GM12878 (cell line): Measurements from ENCODE around the gene PHC2. TPM values are rescaled to one million over a fixed set of nuclear protein-coding genes. Genes with fewer than 3 reads are reported as not detected.

ENCODE experiments used
- ATAC-seq: fragments of 200-7000 bp; cut with Tn5 transposase; 3 replicates; pipeline ENCODE4 v1.9.1; 2020; ENCODE audit warnings: mild to moderate bottlenecking, moderate library complexity
- BruUV-seq: library from RNA; stranded (reverse); fragments of 400-500 nt; replicated peaks from 2 replicates; lab custom pipeline; 2021; lab: Mats Ljungman, UMichigan
- CTCF ChIA-PET: fragments of 300-600 bp; sonication (Branson Sonifier 250); formaldehyde crosslinking; extraction: SDS; loops from one replicate; lab custom pipeline; 2021; ENCODE audit warnings: inconsistent platforms; lab: Yijun Ruan, JAX
- POLR2A ChIA-PET: fragments of 350-600 bp; formaldehyde crosslinking; extraction: SDS; loops from one replicate; lab custom pipeline; 2021; ENCODE audit warnings: inconsistent platforms; lab: Charles Lee
- RAD21 ChIA-PET: fragments of 300-600 bp; sonication (Branson Sonifier 250); formaldehyde crosslinking; loops from one replicate; lab custom pipeline; 2023; ENCODE audit warnings: antibody characterized with exemption; ENCODE audit not compliant: unreplicated experiment; lab: Charles Lee
- SMC1A ChIA-PET: fragments of 300-600 bp; sonication (Branson Sonifier 250); formaldehyde crosslinking; loops from one replicate; lab custom pipeline; 2023; ENCODE audit not compliant: unreplicated experiment, uncharacterized antibody; lab: Charles Lee
- DNase-seq: peaks from one replicate; pipeline ENCODE4 v3.0.0-alpha.2; 2011; ENCODE audit warnings: low read depth, low spot score
- FAIRE-seq: peaks from 3 replicates; lab custom pipeline; 2011; peaks lifted over from hg19 to GRCh38; lab: Jason Lieb, UNC
- H2AFZ ChIP-seq: 2 replicates; pipeline ENCODE4 v1.6.0; 2011; ENCODE audit warnings: low read depth, low read length, control low read depth; ENCODE audit not compliant: control insufficient read depth
- H3K27ac ChIP-seq: 2 replicates; pipeline ENCODE4 v1.5.1; 2011; ENCODE audit warnings: control low read depth; ENCODE audit not compliant: control insufficient read depth, insufficient read depth
- H3K27me3 ChIP-seq, 2 experiments: replicated peaks in 1 of 2; 2 replicates each; pipeline versions ENCODE4 v1.6.0 to v1.6.1; 2011; ENCODE audit warnings: low read length in 1 of 2; ENCODE audit not compliant: control insufficient read depth in 2 of 2, insufficient read depth in 2 of 2
- H3K36me3 ChIP-seq, 2 experiments: 2 replicates each; pipeline ENCODE4 v1.5.1; 2011; ENCODE audit warnings: low read length in 1 of 2; ENCODE audit not compliant: control insufficient read depth in 2 of 2, insufficient read depth in 2 of 2
- H3K4me1 ChIP-seq: 2 replicates; pipeline ENCODE4 v1.6.1; 2011; ENCODE audit warnings: mild to moderate bottlenecking, low read length, moderate library complexity, mixed read lengths; ENCODE audit not compliant: control insufficient read depth, insufficient read depth
- H3K4me2 ChIP-seq: 2 replicates; pipeline ENCODE4 v1.6.0; 2011; ENCODE audit warnings: control low read depth; ENCODE audit not compliant: control insufficient read depth, insufficient read depth
- H3K4me3 ChIP-seq: fragments of 200-600 bp; sonication (generic); 2 replicates; pipeline ENCODE4 v1.5.1; 2016
- H3K79me2 ChIP-seq: 2 replicates; pipeline ENCODE4 v1.6.0; 2011; ENCODE audit warnings: low read length; ENCODE audit not compliant: control insufficient read depth, insufficient read depth
- H3K9ac ChIP-seq: 2 replicates; pipeline ENCODE4 v1.8.0; 2011; ENCODE audit warnings: low read length, control low read depth, mixed read lengths; ENCODE audit not compliant: control insufficient read depth, insufficient read depth
- H3K9me3 ChIP-seq: replicated peaks from 3 replicates; pipeline ENCODE4 v1.5.1; 2011; ENCODE audit warnings: mild to moderate bottlenecking, low read length; ENCODE audit not compliant: control insufficient read depth, insufficient read depth
- H4K20me1 ChIP-seq: 2 replicates; pipeline ENCODE4 v1.6.0; 2011; ENCODE audit not compliant: control insufficient read depth, insufficient read depth
- BHLHE40 ChIP-seq, 2 experiments: fragments of 450-650 bp in 1 of 2; IDR thresholded peaks; 2 replicates each; pipeline ENCODE4 v1.6.1; 2011 to 2017; ENCODE audit warnings: low read depth in 2 of 2, borderline replicate concordance in 1 of 2, improper control_type of control experiment in 1 of 2, low read length in 1 of 2, mild to moderate bottlenecking in 1 of 2
- DPF2 ChIP-seq: fragments of 450-650 bp; IDR thresholded peaks from 2 replicates; pipeline ENCODE4 v1.6.1; 2017; ENCODE audit warnings: mild to moderate bottlenecking
- EZH2 ChIP-seq: IDR thresholded peaks from 2 replicates; pipeline ENCODE4 v1.6.1; 2012; ENCODE audit warnings: low read depth, mild to moderate bottlenecking, control low read depth, inconsistent platforms, low read length, borderline replicate concordance; ENCODE audit not compliant: control insufficient read depth
- HCFC1 ChIP-seq: fragments of 150-350 bp; IDR thresholded peaks from 2 replicates; pipeline ENCODE4 v1.6.1; 2014; ENCODE audit warnings: low read length
- IRF4 ChIP-seq: IDR thresholded peaks from 2 replicates; pipeline ENCODE4 v1.6.1; 2011; ENCODE audit warnings: low read depth, low read length
- KLF5 ChIP-seq: fragments of 450-650 bp; IDR thresholded peaks from 2 replicates; pipeline ENCODE4 v1.6.1; 2014; ENCODE audit warnings: mild to moderate bottlenecking; ENCODE audit not compliant: partially characterized antibody
- MYC ChIP-seq: IDR thresholded peaks from 2 replicates; pipeline ENCODE4 v1.6.1; 2011; ENCODE audit warnings: mild to moderate bottlenecking, low read length, moderate library complexity, inconsistent platforms; ENCODE audit not compliant: insufficient read depth, insufficient replicate concordance, insufficient read length, severe bottlenecking
- TCF12 ChIP-seq: IDR thresholded peaks from 2 replicates; pipeline ENCODE4 v1.6.1; 2011; ENCODE audit warnings: low read depth, mild to moderate bottlenecking, low read length
- ZSCAN29 ChIP-seq: fragments of 450-650 bp; IDR thresholded peaks from 2 replicates; pipeline ENCODE4 v1.6.1; 2017; ENCODE audit warnings: mild to moderate bottlenecking, moderate library complexity
- WGBS: methylation state at CpG from one replicate; pipeline ENCODE4 v1.1.6; 2016; ENCODE audit warnings: low lambda C conversion rate; ENCODE audit not compliant: insufficient replicate concordance, insufficient coverage; ENCODE audit errors: missing lambda C conversion rate; 5-methylcytosine and 5-hydroxymethylcytosine counted together
- in situ Hi-C: fragments of 300-500 bp; cut with MboI; formaldehyde crosslinking; loops from 9 replicates; pipeline ENCODE4 v1.14.3; 2018; ENCODE audit warnings: mixed read lengths
- intact Hi-C: fragments of 100-400 bp; cut with micrococcal nuclease; formaldehyde crosslinking; loops from one replicate; pipeline ENCODE4 v1.14.2; 2022; ENCODE audit not compliant: unreplicated experiment
- polyA plus RNA-seq, 11 experiments: library from polyadenylated mRNA; depleted of rRNA in 4 of 11; unstranded in 6 of 11; stranded (reverse) in 5 of 11; fragments of >200 nt; fragmentation: Nextera tagmentation in 4 of 11; fragmentation: Illumina TruSeq in 1 of 11; extraction: Ambion mirVana in 4 of 11; extraction: Trizol in 1 of 11; gene quantifications; 1 replicate in 1 of 11; 2 replicates in 10 of 11; pipeline versions ENCODE4 v1.2.1 to v1.2.3, GENCODE V29; 2011 to 2016; ENCODE audit warnings: inconsistent platforms in 2 of 11, missing spikeins in 2 of 11, low read depth in 1 of 11
- total RNA-seq, 4 experiments: library from RNA; depleted of rRNA in 3 of 4; stranded (reverse); fragments of >200 nt in 3 of 4; fragmentation: Illumina TruSeq in 1 of 4; extraction: Trizol in 1 of 4; gene quantifications; 2 replicates each; pipeline versions ENCODE4 v1.2.1 to v1.2.3, GENCODE V29; 2013 to 2021
- TF ChIP-seq, protein P1 (sequence below): IDR thresholded peaks from 2 replicates; pipeline ENCODE4 v1.6.1; 2012; ENCODE audit warnings: low read length, inconsistent platforms
- TF ChIP-seq, protein P2 (sequence below): IDR thresholded peaks from 2 replicates; pipeline ENCODE4 v1.6.1; 2011; ENCODE audit warnings: mild to moderate bottlenecking, low read depth, low read length, moderate library complexity; ENCODE audit not compliant: insufficient replicate concordance
- TF ChIP-seq, protein P3 (sequence below), 3 experiments: IDR thresholded peaks in 2 of 3; conservative IDR thresholded peaks in 1 of 3; 2 replicates each; pipeline ENCODE4 v1.5.1; 2011; ENCODE audit warnings: low read depth in 3 of 3, low read length in 3 of 3, mild to moderate bottlenecking in 3 of 3, control low read depth in 2 of 3, moderate library complexity in 2 of 3, inconsistent platforms in 1 of 3, mixed read lengths in 1 of 3; ENCODE audit not compliant: control insufficient read depth in 2 of 3, insufficient read depth in 1 of 3; ENCODE audit errors: extremely low read depth in 1 of 3

Gene PHC2
- total and polyA plus RNA-seq, 10 of the 15 experiments (the other 5 are each of a cell fraction or from before 2014, with no cell fraction given) = 2.0 to 35.9 (median 16.4) TPM

DNA sequence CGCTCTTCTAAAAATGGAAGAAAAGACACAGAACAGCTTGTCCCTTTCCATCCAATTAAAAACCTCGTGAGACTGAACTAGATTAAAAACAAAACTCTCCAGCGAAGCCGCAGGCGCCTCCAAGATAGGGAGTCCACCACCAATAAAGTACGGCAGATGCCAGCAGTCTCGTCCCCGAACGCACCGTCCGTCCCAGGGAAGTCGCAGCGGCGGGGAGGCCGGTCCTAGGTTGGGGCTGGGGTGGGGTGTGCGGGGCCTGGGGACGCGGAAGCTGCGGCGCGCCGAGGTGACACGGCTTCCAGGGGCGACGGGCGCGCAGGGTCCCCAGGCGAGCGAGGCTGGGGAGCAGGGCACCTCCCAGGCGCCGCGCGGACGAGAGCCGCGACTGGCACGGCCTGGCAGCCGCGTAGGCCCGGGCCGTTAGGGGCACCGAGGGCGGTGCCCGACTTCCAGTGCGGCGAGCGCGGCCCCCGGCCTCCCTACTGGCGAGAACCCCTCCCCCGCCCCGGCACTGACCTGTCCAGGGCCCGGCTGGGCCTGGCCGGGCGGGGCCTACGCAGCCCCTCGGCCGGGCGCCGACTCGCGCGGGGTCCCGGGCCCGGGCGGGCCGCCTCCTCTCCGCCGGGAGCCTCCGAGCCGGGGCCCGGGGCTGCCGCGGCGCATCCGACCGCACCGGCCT is 81.7 kb downstream of the PHC2 start (continued):
- no peak for TF ChIP-seq MYC
- TF ChIP-seq, protein P1, sequence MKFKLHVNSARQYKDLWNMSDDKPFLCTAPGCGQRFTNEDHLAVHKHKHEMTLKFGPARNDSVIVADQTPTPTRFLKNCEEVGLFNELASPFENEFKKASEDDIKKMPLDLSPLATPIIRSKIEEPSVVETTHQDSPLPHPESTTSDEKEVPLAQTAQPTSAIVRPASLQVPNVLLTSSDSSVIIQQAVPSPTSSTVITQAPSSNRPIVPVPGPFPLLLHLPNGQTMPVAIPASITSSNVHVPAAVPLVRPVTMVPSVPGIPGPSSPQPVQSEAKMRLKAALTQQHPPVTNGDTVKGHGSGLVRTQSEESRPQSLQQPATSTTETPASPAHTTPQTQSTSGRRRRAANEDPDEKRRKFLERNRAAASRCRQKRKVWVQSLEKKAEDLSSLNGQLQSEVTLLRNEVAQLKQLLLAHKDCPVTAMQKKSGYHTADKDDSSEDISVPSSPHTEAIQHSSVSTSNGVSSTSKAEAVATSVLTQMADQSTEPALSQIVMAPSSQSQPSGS = no peak
- TF ChIP-seq, protein P2, sequence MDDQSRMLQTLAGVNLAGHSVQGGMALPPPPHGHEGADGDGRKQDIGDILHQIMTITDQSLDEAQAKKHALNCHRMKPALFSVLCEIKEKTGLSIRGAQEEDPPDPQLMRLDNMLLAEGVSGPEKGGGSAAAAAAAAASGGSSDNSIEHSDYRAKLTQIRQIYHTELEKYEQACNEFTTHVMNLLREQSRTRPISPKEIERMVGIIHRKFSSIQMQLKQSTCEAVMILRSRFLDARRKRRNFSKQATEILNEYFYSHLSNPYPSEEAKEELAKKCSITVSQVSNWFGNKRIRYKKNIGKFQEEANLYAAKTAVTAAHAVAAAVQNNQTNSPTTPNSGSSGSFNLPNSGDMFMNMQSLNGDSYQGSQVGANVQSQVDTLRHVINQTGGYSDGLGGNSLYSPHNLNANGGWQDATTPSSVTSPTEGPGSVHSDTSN = no peak
- no peak for TF ChIP-seq KLF5

DNA sequence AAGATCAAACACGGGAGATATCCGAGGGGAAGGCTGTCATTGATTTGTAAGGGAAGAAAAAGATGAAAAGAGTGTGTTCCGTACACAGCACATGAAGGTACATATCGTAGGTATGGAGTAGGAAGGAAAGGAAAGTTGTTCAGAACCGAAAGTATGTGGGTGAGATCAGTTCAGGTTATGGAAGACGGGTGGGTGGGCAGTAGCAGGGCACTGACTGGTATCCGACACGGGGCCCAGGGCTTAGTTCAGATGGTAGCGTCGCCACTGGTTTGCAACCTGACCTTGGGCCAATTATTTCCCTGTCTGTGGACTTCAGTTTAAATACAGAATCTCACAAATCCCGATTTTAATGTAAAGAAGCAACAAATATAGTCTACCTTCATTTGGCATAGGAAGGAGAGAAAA is 82.2 kb downstream of the PHC2 start:
- H2AFZ ChIP-seq = peak overlapping the region; percentile 23; the same call in 1 of the 2 replicates
- intact Hi-C loops (loop anchor here (10.0 kb wide), 1 partner anchor 224 kb away; no protein-coding TSS in a partner anchor), in situ Hi-C loops (no loop called here)
- RAD21 ChIA-PET = no interaction called here
- SMC1A ChIA-PET = interaction anchor here (0.7 to 3.6 kb wide), 4 partner anchors 53 to 222 kb away, joined by 3 to 16 read pairs (median 5); no protein-coding TSS in a partner anchor
- peaks cover 0 to under 1% of the 10 kb centered on the region in 2 experiments; a peak in 1 of 4 replicates for H3K36me3 ChIP-seq
- BruUV-seq = no TSS peak
- no peaks in the 10 kb centered on the region; the same call in 1 of the 2 replicates for H4K20me1 ChIP-seq
- FAIRE-seq = no peak
- peak overlapping the region; percentile 90 for H3K4me2 ChIP-seq
- peaks cover 18% of the 10 kb centered on the region for H3K4me1 ChIP-seq
- no peak for DNase-seq
- CTCF ChIA-PET = interaction anchor here (0.6 to 1.1 kb wide), 2 partner anchors 123 to 452 kb away, joined by 4 to 5 read pairs; partner anchors contain the start of gene ZSCAN20
- H3K27ac ChIP-seq = peak overlapping the region; percentile 81
- H3K9ac ChIP-seq = peak overlapping the region; percentile 82
- ATAC-seq = peak; percentile 21
- 31% methylated on average over 11 of the region's 11 CpGs for WGBS
- H3K4me3 ChIP-seq = peak overlapping the region; percentile 92
- peaks cover 64% of the 10 kb centered on the region for H3K79me2 ChIP-seq
- POLR2A ChIA-PET = interaction anchor here (0.6 to 1.4 kb wide), 3 partner anchors 8 to 53 kb away, joined by 3 to 4 read pairs (median 3); no protein-coding TSS in a partner anchor
- H3K9me3 ChIP-seq = no peaks in the 10 kb centered on the region
- no peaks in the 10 kb centered on the region for H3K27me3 ChIP-seq
- no peak for TF ChIP-seq BHLHE40 (IDR thresholded peaks at IDR 0.05; ENCODE audit: borderline replicate concordance in 1 of 2, low read depth in 2 of 2, low read length in 1 of 2)
- TF ChIP-seq ZSCAN29 = no peak
- no peak for TF ChIP-seq DPF2
- no peak for TF ChIP-seq HCFC1
- no peak for TF ChIP-seq EZH2
- no peak for TF ChIP-seq TCF12
- TF ChIP-seq, protein P2 = no peak
- TF ChIP-seq, protein P3, sequence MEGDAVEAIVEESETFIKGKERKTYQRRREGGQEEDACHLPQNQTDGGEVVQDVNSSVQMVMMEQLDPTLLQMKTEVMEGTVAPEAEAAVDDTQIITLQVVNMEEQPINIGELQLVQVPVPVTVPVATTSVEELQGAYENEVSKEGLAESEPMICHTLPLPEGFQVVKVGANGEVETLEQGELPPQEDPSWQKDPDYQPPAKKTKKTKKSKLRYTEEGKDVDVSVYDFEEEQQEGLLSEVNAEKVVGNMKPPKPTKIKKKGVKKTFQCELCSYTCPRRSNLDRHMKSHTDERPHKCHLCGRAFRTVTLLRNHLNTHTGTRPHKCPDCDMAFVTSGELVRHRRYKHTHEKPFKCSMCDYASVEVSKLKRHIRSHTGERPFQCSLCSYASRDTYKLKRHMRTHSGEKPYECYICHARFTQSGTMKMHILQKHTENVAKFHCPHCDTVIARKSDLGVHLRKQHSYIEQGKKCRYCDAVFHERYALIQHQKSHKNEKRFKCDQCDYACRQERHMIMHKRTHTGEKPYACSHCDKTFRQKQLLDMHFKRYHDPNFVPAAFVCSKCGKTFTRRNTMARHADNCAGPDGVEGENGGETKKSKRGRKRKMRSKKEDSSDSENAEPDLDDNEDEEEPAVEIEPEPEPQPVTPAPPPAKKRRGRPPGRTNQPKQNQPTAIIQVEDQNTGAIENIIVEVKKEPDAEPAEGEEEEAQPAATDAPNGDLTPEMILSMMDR (IDR thresholded peaks at IDR 0.05 in 2 of 3, conservative IDR thresholded peaks at IDR 0.05 in 1 of 3; ENCODE audit: control insufficient read depth in 2 of 3, extremely low read depth in 1 of 3, insufficient read depth in 1 of 3, low read depth in 3 of 3, low read length in 3 of 3) = no peak
- no peak for TF ChIP-seq IRF4
